ENCODE results near the gene LTV1.

LTV1 gene

GRCh38 chr6:143885116-143885515, 42.0 kb downstream of the LTV1 start:
- DNase-seq (ENCODE audit: low spot score): no peak

GRCh38 chr6:143894655-143895054, 51.5 kb downstream of the LTV1 start:
- DNase-seq (ENCODE audit: low spot score): no peak

- no peak for DNase-seq (ENCODE audit: low spot score)
These were observed 53.2 kb downstream of the LTV1 start for GRCh38 chr6:143896126-143896860.

- DNase-seq (ENCODE audit: low spot score): no peak
These were observed 57.2 kb downstream of the LTV1 start for GRCh38 chr6:143900358-143900757.

GRCh38 chr6:143901885-143902750, 59.0 kb downstream of the LTV1 start:
- DNase-seq (ENCODE audit: low spot score): no peak

GRCh38 chr6:143902827-143903226, 59.7 kb downstream of the LTV1 start:
- DNase-seq (ENCODE audit: low spot score): no peak

GRCh38 chr6:143911028-143911427, 67.9 kb downstream of the LTV1 start:
- DNase-seq (ENCODE audit: low spot score): no peak

- DNase-seq (ENCODE audit: low spot score): no peak
These were observed 69.5 kb downstream of the LTV1 start for GRCh38 chr6:143912671-143913070.

All from hematopoietic multipotent progenitor cell treated with erythropoietin and hydrocortisone succinate and interleukin-3 and kit ligand, for 15 days (in vitro differentiated cells).